Endometrial microvascular endothelial cells (primary cell): Measurements from ENCODE around the gene DAB1. TPM values are rescaled to one million over a fixed set of nuclear protein-coding genes. Genes with fewer than 3 reads are reported as not detected.

Experiments
- in situ Hi-C: cut with HindIII; loops from 2 replicates; pipeline ENCODE4 v1.10.0; 2017; ENCODE audit warnings: low sequenced_read_pairs, low pct_unique_long_range_greater_than_20kb; ENCODE audit errors: inconsistent ontology term
- total RNA-seq: library from RNA; depleted of rRNA; stranded (reverse); fragments of >200 nt; gene quantifications from one replicate; pipeline ENCODE4 v1.2.3, GENCODE V29; 2015; ENCODE audit errors: inconsistent ontology term

The DAB1 gene
- total RNA-seq, result not detected

DNA sequence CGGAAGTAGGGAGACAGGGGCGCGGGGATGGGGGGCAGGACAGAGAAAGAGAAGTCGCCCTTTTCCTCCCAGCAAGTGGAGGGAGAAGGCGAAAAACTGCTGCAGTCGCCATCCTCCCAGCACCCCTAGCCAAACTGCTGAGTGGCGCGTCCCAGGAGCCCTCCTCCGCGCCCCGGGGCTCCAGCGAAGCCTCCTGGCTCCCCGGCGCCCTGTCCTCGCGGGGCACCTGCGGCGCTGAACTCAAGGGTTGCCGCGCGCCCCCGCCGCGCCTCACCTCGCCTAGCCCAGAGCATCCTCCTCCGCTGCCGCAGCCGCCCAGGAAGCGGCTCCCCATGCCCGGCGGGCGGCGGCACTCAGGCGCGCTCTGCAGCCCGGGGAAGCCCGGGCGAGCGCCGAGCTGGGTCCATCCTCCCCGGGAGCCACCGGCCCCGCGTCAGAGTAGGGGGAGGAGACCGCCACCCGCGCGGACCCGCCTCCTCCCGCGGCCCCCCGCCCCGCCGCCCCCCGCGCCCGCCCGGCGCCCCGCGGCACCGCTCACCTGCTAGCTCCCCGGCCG is at the start of gene DAB1:
Gene DAB1, minus strand, starts transcription at position 405 of the 556 bp plus-strand sequence. CDS start 133,030 bp downstream, outside the sequence.
- in situ Hi-C loops, result no loop called here

DNA sequence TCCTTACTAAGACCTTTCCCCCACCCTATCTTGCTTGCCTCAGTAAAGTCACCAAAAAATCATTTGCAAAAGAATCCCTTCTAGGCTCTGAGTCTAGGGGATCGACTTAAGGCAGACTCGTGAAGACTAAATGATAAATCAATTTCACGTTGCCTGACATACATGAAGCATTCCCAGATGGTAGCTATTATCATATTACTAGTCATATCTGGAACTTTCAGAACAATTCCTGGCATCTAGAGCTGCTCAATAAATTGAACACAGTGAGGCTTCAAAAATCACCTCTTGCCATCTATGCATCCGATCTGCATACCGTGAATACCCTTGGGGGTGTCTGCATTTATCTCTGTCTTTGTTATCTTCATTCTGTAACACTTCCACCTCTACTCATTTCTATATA is 49.6 kb upstream of the DAB1 start:
- in situ Hi-C loops, result no loop called here

DNA sequence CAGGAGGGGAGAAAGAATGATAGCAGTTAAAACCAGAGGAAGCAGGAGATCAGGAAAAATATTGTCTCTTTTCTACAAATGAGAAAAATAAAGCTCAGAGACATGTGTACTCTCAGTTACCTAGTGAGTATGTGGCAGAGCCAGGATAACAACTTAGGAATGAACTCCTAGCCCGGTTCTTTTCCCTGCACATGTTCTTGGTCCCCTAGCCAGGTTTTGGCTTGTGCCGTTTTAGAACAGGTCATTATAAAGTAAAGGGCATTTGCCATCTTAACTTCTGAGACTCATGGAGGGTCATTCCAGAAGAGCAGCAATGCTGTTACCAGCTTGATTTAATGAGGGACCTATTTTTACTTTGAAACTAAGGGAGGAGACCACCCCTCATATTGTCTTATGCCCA is 48.1 kb upstream of the DAB1 start:
- in situ Hi-C loops, result no loop called here

DNA sequence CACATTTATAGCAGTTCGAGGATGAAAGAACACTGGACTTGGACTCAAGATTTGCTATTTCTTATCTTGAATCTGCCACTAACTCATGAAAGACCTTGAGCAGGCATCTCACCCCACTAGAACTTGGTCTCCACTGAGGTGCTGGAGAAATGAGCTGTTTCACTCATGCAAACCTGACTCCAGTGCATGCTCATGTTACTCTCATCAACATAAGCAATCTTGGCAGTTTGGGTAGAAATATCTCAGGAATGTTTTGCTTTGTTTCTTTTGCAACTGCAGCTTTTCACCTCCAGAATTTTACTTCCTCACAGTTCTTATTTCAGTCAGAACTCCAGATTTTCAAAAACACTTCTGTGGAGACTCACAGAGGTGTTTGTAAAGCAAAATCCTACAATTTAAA is 46.2 kb upstream of the DAB1 start:
- in situ Hi-C loops, result no loop called here

DNA sequence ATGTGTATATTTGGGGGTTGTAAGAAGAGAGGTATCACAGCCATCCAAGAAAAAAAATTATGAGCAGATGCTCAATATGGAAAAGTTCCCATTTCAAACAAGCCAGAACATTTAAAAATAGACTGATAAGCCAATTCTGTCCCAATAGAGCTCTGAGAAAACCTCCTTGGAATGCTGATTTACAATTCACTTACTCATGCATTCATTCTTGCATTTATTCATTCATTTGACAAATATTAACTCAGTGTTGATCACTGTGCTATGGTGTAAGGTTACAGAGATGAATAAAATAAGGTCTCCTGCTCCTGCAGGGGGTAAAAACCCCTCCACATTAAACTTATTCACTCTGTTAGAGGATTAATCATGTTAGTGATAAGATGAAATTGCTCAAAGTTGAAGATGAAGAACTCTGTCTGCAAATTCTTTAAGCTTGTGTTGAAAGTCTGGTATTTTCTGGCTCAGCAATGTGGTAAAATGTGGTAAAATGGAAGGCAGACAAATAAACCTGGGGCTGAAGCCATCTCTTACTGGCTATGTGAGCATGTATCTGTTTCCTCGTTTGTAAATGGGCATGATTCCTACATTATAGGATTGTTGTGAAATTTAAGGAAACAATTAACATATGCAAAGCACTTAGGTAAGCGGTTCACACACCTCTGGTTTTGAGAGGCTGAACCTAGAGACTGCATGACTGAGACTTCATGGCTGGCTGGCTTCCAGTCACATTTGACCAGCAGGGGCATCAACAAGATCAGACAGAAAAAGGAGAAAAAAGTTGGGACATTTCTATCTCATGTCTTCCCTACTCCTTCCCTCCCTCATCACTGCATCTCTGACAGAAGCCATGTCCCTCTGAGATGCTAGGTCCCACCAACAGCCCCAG is 45.0 kb upstream of the DAB1 start:
- in situ Hi-C loops, result no loop called here

DNA sequence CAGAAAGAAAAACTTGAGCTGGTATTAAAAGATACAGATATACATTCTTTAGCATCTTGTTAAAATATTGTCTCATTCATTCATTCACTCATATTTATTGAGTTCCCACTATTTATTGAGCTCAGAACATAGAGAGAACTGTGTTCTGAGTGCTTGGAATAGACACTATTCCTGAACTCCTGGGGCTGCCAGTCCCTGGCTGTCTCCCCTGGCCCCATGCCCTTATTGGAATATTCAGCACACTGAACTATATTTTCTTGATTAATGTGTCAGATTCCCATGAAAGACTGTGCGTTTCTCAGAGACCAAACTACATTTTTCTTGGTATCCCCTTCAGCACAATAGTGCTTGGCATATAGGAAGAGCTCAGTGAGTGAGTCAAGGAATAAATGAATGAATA is 44.0 kb upstream of the DAB1 start:
- in situ Hi-C loops, result no loop called here

DNA sequence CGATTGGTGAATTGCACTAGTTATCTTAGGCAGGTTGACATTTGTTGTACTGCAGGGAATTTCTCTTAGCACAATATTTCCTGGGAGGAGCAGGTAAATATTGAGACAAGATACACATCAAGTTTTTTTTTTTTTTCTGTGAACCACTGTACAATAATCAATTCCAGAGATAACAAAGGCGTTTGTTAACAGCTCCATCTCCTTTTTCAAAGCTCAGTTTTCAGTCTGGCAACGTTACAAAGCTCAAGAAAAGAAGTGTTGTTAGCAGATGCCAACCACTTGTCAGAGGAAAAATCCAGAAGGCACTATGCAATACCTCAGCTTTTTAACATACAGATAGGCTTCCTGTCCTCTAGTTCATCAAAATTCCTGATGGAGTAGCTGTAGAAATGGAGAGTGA is 40.9 kb upstream of the DAB1 start:
- in situ Hi-C loops, result no loop called here

- in situ Hi-C loops, result no loop called here
Observed at GRCh38 chr1:57463343-57463742, 39.5 kb upstream of the DAB1 start.

DNA sequence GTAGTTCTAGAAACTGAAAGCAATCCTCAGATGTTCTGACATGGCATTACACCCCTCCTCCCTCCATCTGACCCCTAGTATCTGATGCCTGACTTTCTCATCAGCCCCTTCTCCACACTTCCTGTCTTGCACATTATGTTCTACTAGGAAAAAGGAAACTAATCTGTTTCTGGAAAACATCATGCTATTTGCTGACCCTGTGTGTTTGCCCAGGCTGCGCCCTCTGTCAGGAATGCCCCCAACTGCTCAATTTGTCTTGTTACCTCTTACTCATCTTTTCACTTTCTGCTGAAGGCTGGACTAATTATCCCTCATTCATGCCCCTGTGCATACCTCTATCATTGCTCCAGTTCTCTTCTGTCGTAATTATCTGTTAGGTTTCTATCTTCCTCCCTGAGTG is 37.5 kb upstream of the DAB1 start:
- in situ Hi-C loops, result no loop called here

DNA sequence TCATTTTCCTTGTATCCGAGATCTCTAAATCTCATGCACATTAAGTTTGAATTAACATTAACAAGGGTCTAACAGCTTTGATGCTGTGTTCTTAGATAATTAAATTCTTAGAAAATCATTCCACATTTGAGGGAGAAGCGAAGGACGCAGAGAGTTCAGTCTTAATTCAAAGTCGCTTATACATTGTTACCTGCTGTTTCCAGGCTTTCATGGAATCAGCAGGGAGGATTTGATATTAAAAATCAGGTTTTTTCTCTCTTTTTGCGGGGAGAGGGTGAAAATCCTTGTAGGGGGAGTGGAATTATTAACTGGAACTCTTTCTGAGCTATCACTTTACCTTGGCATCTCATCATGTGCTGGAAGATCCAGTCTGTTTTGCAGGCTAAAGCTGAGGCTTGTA is 27.7 kb upstream of the DAB1 start:
- in situ Hi-C loops, result no loop called here

DNA sequence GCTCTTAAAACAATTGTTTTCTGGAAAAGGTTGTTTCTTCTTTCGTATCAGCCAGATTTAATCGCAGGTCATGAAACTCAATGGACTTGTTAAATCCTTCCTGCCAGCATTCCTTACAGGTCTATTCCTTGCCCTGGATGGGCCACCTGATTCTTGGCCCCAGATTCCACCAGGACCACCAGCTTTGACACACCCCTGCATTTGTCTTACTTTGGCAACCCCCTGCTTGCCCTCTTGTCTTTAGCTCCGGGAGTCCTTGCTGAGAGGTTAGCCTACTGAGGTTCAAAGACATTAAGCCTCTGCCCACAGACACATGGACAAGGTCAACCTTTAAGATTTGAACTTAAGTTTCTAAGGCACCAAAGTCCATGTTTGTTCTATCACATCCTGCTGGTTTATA is 27.1 kb upstream of the DAB1 start:
- in situ Hi-C loops, result no loop called here

- in situ Hi-C loops, result no loop called here
Observed at GRCh38 chr1:57447551-57447950, 23.7 kb upstream of the DAB1 start.

GRCh38 chr1:57443004-57443403 is 19.1 kb upstream of the DAB1 start:
- in situ Hi-C loops, result no loop called here

GRCh38 chr1:57440096-57440495 is 16.2 kb upstream of the DAB1 start:
- in situ Hi-C loops, result no loop called here

- in situ Hi-C loops, result no loop called here
Observed at GRCh38 chr1:57431400-57431799, 7.5 kb upstream of the DAB1 start.

GRCh38 chr1:57424231-57425027 is 569 bp upstream of the DAB1 start:
- in situ Hi-C loops, result no loop called here

DNA sequence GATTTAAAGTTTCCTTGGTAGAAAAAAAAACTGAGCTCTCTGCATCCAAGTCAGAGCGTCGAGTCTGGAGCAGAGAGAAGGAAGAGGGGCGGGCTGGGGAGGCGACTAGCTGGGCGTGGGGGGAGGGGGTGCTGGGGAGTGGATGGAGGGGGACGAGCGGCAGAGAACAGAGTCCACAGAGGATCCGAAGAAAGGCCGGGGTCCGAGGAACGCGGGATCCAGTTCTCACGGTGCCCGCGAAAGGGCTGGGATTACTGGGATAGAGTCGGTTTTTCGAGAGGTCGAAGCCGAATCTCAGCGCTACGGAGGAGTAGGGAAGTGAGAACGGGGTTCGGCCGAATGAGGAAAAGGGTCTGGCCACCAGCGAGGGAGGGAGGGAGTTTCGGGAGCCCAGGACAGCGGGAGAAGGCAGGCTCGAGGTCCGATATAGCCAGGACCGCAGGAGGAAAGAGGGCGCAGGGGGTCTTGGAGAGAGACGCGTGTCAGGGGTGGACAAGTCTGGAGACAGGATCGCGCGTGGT is 665 bp downstream of the DAB1 start:
- in situ Hi-C loops, result no loop called here

- in situ Hi-C loops, result no loop called here
Observed at GRCh38 chr1:57422271-57423134, 1.4 kb downstream of the DAB1 start.

GRCh38 chr1:57421806-57422205 is 2.1 kb downstream of the DAB1 start:
- in situ Hi-C loops, result no loop called here
